Fibroblast of lung (primary cell): ENCODE data around the gene MESP1. TPM values are rescaled to one million over a fixed set of nuclear protein-coding genes. Genes with fewer than 3 reads are reported as not detected.
"Not testable (repeated sequence)": the region's sequence is repeated elsewhere in the genome, so short reads cannot be mapped to it uniquely, and the experiment has no call there.

Experiments used
- DNase-seq, 2 donors: peaks; one replicate each; pipeline versions ENCODE4 v3.0.0 to v3.0.0-alpha.2; 2010; ENCODE audit warnings: low read depth in 2 of 2
- H2AFZ ChIP-seq: 2 replicates; pipeline ENCODE4 v1.5.1; 2012; ENCODE audit warnings: low read length, control low read depth, inconsistent platforms
- H3K27ac ChIP-seq: 2 replicates; pipeline ENCODE4 v1.5.1; 2011; ENCODE audit warnings: low read length, control low read depth; ENCODE audit not compliant: insufficient read depth
- H3K27me3 ChIP-seq: 2 replicates; pipeline ENCODE4 v1.5.1; 2011; ENCODE audit warnings: mild to moderate bottlenecking, low read length; ENCODE audit not compliant: control insufficient read depth, insufficient read depth
- H3K36me3 ChIP-seq: 2 replicates; pipeline ENCODE4 v1.5.1; 2011; ENCODE audit warnings: low read length; ENCODE audit not compliant: control insufficient read depth, insufficient read depth
- H3K4me1 ChIP-seq: 2 replicates; pipeline ENCODE4 v1.5.1; 2011; ENCODE audit warnings: low read length; ENCODE audit not compliant: control insufficient read depth, insufficient read depth; ENCODE audit errors: extremely low read depth
- H3K4me2 ChIP-seq: 2 replicates; pipeline ENCODE4 v1.5.1; 2011; ENCODE audit warnings: low read length, control low read depth; ENCODE audit not compliant: insufficient read depth; ENCODE audit errors: extremely low read depth
- H3K4me3 ChIP-seq, 4 experiments: fragments of 200-600 bp in 1 of 4; sonication (generic) in 1 of 4; replicated peaks in 1 of 4; 2 replicates each; pipeline ENCODE4 v1.5.1; 2011 to 2016; ENCODE audit warnings: low read length in 4 of 4, low read depth in 3 of 4, mild to moderate bottlenecking in 3 of 4, control low read depth in 2 of 4, inconsistent platforms in 1 of 4, mixed read lengths in 1 of 4; ENCODE audit not compliant: insufficient read depth in 1 of 4; ENCODE audit errors: control extremely low read depth in 1 of 4
- H3K79me2 ChIP-seq: 2 replicates; pipeline ENCODE4 v1.5.1; 2012; ENCODE audit warnings: mild to moderate bottlenecking, low read length, inconsistent platforms; ENCODE audit not compliant: control insufficient read depth, insufficient read depth
- H3K9ac ChIP-seq: 2 replicates; pipeline ENCODE4 v1.5.1; 2011; ENCODE audit warnings: mild to moderate bottlenecking, low read length, control low read depth; ENCODE audit not compliant: insufficient read depth
- H3K9me3 ChIP-seq: 2 replicates; pipeline ENCODE4 v1.5.1; 2012; ENCODE audit warnings: low read depth, low read length; ENCODE audit not compliant: control insufficient read depth, insufficient read depth
- H4K20me1 ChIP-seq: 2 replicates; pipeline ENCODE4 v1.5.1; 2011; ENCODE audit warnings: low read length; ENCODE audit not compliant: control insufficient read depth, insufficient read depth; ENCODE audit errors: extremely low read depth
- EZH2 ChIP-seq: IDR thresholded peaks from 2 replicates; pipeline ENCODE4 v1.5.1; 2012; ENCODE audit warnings: low read length, control low read depth, mild to moderate bottlenecking; ENCODE audit errors: missing control alignments
- polyA plus RNA-seq, 2 donors: library from polyadenylated mRNA; depleted of rRNA in 1 of 2; stranded (reverse) in 1 of 2; unstranded in 1 of 2; fragments of >200 nt; gene quantifications; 2 replicates each; pipeline ENCODE4 v1.2.1, GENCODE V29; 2011 to 2012; ENCODE audit warnings: missing spikeins in 1 of 2
- total RNA-seq: library from RNA; depleted of rRNA; stranded (reverse); fragments of >200 nt; gene quantifications from 2 replicates; pipeline ENCODE4 v1.2.1, GENCODE V29; 2014
- TF ChIP-seq, protein P1 (sequence below), 2 donors: IDR thresholded peaks in 1 of 2; conservative IDR thresholded peaks in 1 of 2; 1 replicate in 1 of 2; 2 replicates in 1 of 2; pipeline ENCODE4 v1.5.1; 2011 to 2012; ENCODE audit warnings: low read length in 2 of 2, control low read depth in 1 of 2, inconsistent platforms in 1 of 2, low read depth in 1 of 2, mild to moderate bottlenecking in 1 of 2

Gene MESP1
- total and polyA plus RNA-seq, 2 donors (not counting 1 experiment from before 2014, with no cell fraction given), result 1.3 TPM; not detected in 1

- Histone ChIP-seq H3K79me2 (no peaks in the 10 kb centered on the region), H4K20me1 (no peaks in the 10 kb centered on the region), H3K4me1 (no peaks in the 10 kb centered on the region), H3K4me3 (no peak overlapping the region), H3K9ac (no peak overlapping the region), H3K4me2 (no peak overlapping the region), H3K36me3 (peaks cover 27% of the 10 kb centered on the region), H2AFZ (no peak overlapping the region), H3K27me3 (no peaks in the 10 kb centered on the region), H3K27ac (no peak overlapping the region), H3K9me3 (no peaks in the 10 kb centered on the region)
- no peak for DNase-seq
- TF ChIP-seq, protein P1, sequence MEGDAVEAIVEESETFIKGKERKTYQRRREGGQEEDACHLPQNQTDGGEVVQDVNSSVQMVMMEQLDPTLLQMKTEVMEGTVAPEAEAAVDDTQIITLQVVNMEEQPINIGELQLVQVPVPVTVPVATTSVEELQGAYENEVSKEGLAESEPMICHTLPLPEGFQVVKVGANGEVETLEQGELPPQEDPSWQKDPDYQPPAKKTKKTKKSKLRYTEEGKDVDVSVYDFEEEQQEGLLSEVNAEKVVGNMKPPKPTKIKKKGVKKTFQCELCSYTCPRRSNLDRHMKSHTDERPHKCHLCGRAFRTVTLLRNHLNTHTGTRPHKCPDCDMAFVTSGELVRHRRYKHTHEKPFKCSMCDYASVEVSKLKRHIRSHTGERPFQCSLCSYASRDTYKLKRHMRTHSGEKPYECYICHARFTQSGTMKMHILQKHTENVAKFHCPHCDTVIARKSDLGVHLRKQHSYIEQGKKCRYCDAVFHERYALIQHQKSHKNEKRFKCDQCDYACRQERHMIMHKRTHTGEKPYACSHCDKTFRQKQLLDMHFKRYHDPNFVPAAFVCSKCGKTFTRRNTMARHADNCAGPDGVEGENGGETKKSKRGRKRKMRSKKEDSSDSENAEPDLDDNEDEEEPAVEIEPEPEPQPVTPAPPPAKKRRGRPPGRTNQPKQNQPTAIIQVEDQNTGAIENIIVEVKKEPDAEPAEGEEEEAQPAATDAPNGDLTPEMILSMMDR (conservative IDR thresholded peaks at IDR 0.05 in 1 of 2, IDR thresholded peaks at IDR 0.05 in 1 of 2; ENCODE audit: low read depth in 1 of 2, low read length in 2 of 2), result no peak
- no peak for TF ChIP-seq EZH2
These were observed 39.2 kb upstream of the MESP1 start for GRCh38 chr15:89790206-89790605.

- H3K27ac ChIP-seq, DNase-seq, H3K27me3 ChIP-seq, H3K79me2 ChIP-seq, H4K20me1 ChIP-seq, H2AFZ ChIP-seq, H3K9me3 ChIP-seq, H3K9ac ChIP-seq, H3K4me2 ChIP-seq, H3K4me3 ChIP-seq, H3K4me1 ChIP-seq: not testable (repeated sequence)
- peaks cover 25% of the 10 kb centered on the region for H3K36me3 ChIP-seq
These were observed 37.5 kb upstream of the MESP1 start for GRCh38 chr15:89788585-89788984.

- Histone ChIP-seq H3K27ac (no peak overlapping the region), H3K9ac (no peak overlapping the region), H3K27me3 (no peaks in the 10 kb centered on the region), H3K79me2 (no peaks in the 10 kb centered on the region), H2AFZ (no peak overlapping the region), H3K4me2 (no peak overlapping the region), H3K9me3 (no peaks in the 10 kb centered on the region), H4K20me1 (no peaks in the 10 kb centered on the region), H3K36me3 (peaks cover 25% of the 10 kb centered on the region), H3K4me1 (no peaks in the 10 kb centered on the region), H3K4me3 (no peak overlapping the region)
- TF ChIP-seq, protein P1 (conservative IDR thresholded peaks at IDR 0.05 in 1 of 2, IDR thresholded peaks at IDR 0.05 in 1 of 2; ENCODE audit: low read depth in 1 of 2, low read length in 2 of 2), result no peak
- no peak for TF ChIP-seq EZH2
- no peak for DNase-seq
These were observed 36.9 kb upstream of the MESP1 start for GRCh38 chr15:89787944-89788343.
